ENCODE measurements around the gene GPR132. TPM values are rescaled to one million over a fixed set of nuclear protein-coding genes. Genes with fewer than 3 reads are reported as not detected.
"Not testable (repeated sequence)": the region's sequence is repeated elsewhere in the genome, so short reads cannot be mapped to it uniquely, and the experiment has no call there.

GPR132 gene, protein sequence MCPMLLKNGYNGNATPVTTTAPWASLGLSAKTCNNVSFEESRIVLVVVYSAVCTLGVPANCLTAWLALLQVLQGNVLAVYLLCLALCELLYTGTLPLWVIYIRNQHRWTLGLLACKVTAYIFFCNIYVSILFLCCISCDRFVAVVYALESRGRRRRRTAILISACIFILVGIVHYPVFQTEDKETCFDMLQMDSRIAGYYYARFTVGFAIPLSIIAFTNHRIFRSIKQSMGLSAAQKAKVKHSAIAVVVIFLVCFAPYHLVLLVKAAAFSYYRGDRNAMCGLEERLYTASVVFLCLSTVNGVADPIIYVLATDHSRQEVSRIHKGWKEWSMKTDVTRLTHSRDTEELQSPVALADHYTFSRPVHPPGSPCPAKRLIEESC
- 9.1 TPM for total RNA-seq

DNA sequence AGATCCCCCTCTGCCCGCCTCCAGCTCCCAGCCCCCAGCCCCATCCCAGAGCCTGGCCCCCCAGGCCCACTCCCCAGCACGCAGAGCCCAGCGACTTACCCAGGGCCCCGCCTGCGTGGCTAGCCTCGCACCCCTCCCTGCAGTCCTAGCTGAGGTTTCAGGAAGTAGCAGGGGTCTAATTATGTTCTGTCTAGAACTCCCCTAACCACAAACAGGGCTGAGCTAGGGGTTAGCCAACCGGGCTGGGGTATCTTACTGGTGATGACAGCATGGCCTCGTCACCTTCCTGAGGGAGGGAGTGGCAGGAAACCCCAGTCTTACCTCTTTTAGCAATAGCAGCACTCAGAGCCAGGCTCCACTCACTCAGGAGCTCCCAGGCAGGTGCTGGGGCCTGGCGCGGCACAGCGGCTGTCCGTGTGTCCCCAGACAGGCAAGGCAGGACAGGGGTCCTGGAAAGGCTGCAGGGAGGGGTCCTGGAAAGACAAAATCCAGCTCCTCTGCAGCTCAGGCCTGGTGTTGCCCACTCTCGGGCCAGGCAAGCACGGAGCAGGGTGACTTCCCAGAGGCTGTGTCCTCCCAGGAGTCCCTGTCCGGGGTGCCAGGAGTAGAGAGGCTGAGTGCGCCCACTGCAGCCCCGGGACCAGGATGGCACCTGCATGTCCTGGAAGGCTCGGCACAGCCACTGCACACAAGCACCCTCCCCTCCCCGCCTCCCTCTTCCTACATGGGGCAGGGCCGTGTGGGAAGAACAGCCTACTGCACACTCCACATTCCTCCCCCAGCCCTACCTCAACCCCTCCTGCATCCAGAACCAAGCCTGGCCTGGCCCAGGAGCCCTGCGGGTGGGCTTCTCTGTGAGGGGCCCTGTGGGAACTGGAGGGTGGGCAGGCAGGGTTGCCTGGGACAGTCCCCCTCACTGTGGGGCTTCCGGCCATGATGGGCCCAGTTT, at the start of gene GPR132:
Gene GPR132 (minus strand): TSS at position 151 of the 949 bp plus-strand sequence. CDS start 10,010 bp downstream, outside the sequence.
- Histone ChIP-seq H3K4me3 (peak within 1 kb of the TSS in 1 of 2 donors; percentile 35), H3K9me3 (no peaks in the 10 kb centered on the region), H3K36me3 (no peaks in the 10 kb centered on the region), H3K4me1 (no peaks in the 10 kb centered on the region), H3K27me3 (no peaks in the 10 kb centered on the region), H3K27ac (peak within 1 kb of the TSS; percentile 77)
- no peak for DNase-seq (ENCODE audit: extremely low spot score in 2 of 2)
- intact Hi-C loops (cut with DNase I), result no loop called here
- no peak for TF ChIP-seq POLR2A (IDR thresholded peaks at IDR 0.05)
- TF ChIP-seq POLR2AphosphoS5 (IDR thresholded peaks at IDR 0.05; ENCODE audit: insufficient read depth in 1 of 2, low read depth in 1 of 2), result peak in 1 of 2 donors; percentile 56

GRCh38 chr14:105109243-105109642, 44.0 kb upstream of the GPR132 start:
- intact Hi-C loops (cut with DNase I); H3K27ac ChIP-seq; DNase-seq (ENCODE audit: extremely low spot score in 2 of 2); H3K4me1 ChIP-seq; H3K9me3 ChIP-seq; H3K4me3 ChIP-seq; H3K27me3 ChIP-seq; H3K36me3 ChIP-seq: not testable (repeated sequence)

DNA sequence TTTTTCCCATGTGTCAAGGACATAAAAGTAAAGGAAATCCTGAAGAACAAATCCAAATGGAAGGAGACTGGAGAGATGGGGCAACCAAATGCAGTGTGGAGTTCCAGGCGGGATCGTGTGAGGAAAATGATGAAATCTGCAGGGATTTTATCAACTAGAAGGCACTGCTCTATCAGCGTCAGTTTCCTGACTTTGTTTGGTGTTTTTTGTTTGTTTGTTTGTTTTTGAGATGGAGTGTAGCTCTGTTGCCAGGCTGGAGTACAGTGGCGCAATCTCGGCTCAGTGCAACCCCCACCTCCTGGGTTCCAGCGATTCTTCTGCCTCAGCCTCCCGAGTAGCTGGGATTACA, 43.3 kb upstream of the GPR132 start:
- no peak for TF ChIP-seq POLR2A (IDR thresholded peaks at IDR 0.05)
- no peak for TF ChIP-seq POLR2AphosphoS5 (IDR thresholded peaks at IDR 0.05; ENCODE audit: insufficient read depth in 1 of 2, low read depth in 1 of 2)
- no peak for TF ChIP-seq CTCF (IDR thresholded peaks at IDR 0.05)
- DNase-seq (ENCODE audit: extremely low spot score in 2 of 2), result no peak
- Histone ChIP-seq H3K4me1 (no peaks in the 10 kb centered on the region), H3K4me3 (no peak overlapping the region), H3K27me3 (no peaks in the 10 kb centered on the region), H3K27ac (no peak overlapping the region), H3K9me3 (no peaks in the 10 kb centered on the region), H3K36me3 (no peaks in the 10 kb centered on the region)
- intact Hi-C loops (cut with DNase I), result no loop called here

DNA sequence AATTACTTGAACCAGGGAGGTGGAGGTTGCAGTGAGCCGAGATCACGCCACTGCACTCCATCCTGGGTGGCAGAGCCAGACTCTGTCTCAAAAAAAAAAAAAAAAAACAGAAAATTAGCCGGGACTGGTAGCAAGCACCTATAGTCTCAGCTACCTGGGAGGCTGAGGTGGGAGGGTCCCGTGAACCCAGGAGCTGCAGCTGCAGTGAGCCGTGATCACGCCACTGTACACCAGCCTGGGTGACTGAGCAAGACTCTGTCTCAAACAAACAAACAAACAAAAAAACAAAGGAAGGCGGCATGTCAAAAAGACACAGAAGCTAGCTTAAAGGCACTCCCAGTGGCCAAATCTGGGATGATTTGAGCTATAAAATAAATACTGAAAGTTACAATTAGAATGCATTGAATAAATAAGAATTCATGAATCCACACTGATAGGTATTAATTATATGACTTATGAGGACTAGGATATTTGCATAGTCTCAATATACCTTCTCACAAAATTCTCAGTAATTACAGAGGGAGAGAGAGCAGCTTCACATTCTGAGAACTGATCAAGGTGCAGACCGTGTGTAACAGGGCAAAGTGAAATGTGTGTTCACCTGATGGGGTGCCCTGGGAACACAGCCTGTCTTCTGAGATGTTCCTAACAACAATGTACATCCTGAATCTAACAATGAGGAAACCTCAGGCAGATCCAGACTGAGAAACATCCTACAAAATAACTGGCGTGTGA, 42.7 kb upstream of the GPR132 start:
- Histone ChIP-seq H3K27me3 (no peaks in the 10 kb centered on the region), H3K4me3 (no peak overlapping the region), H3K27ac (no peak overlapping the region), H3K4me1 (no peaks in the 10 kb centered on the region), H3K9me3 (no peaks in the 10 kb centered on the region), H3K36me3 (no peaks in the 10 kb centered on the region)
- intact Hi-C loops (cut with DNase I), result no loop called here
- TF ChIP-seq POLR2AphosphoS5 (IDR thresholded peaks at IDR 0.05; ENCODE audit: insufficient read depth in 1 of 2, low read depth in 1 of 2), result no peak
- no peak for TF ChIP-seq CTCF (IDR thresholded peaks at IDR 0.05)
- TF ChIP-seq POLR2A (IDR thresholded peaks at IDR 0.05), result no peak
- DNase-seq (ENCODE audit: extremely low spot score in 2 of 2), result peak in 1 of 2 donors; percentile 49

DNA sequence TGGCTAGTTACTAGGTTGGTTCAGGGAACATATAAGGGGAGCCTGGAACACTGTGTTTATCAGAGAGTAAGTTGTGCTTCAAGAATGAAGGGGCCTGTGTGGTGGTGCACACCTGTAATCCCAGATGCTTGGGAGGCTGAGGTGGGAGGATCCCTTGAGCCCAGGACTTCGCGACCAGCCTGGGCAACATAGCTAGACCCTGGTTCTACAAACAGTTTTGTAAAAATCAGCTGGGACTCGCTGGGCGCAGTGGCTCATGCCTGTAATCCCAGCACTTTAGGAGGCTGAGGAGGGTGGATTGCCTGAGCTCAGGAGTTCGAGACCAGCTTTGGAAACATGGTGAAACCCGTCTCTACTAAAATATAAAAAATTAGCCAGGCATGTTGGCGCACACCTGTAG, 42.1 kb upstream of the GPR132 start:
- no peak for DNase-seq (ENCODE audit: extremely low spot score in 2 of 2)
- no peaks in the 10 kb centered on the region for H3K27me3 ChIP-seq
- H3K4me1 ChIP-seq, result no peaks in the 10 kb centered on the region
- no peaks in the 10 kb centered on the region for H3K9me3 ChIP-seq
- TF ChIP-seq POLR2AphosphoS5 (IDR thresholded peaks at IDR 0.05; ENCODE audit: insufficient read depth in 1 of 2, low read depth in 1 of 2) (no peak), POLR2A (IDR thresholded peaks at IDR 0.05) (no peak), CTCF (IDR thresholded peaks at IDR 0.05) (no peak)
- intact Hi-C loops (cut with DNase I), result no loop called here
- no peak overlapping the region for H3K27ac ChIP-seq
- H3K36me3 ChIP-seq, result no peaks in the 10 kb centered on the region
- no peak overlapping the region for H3K4me3 ChIP-seq

All from vagina (tissue), 2 donors.